ENCODE measurements around the gene EFNA1.

DNA sequence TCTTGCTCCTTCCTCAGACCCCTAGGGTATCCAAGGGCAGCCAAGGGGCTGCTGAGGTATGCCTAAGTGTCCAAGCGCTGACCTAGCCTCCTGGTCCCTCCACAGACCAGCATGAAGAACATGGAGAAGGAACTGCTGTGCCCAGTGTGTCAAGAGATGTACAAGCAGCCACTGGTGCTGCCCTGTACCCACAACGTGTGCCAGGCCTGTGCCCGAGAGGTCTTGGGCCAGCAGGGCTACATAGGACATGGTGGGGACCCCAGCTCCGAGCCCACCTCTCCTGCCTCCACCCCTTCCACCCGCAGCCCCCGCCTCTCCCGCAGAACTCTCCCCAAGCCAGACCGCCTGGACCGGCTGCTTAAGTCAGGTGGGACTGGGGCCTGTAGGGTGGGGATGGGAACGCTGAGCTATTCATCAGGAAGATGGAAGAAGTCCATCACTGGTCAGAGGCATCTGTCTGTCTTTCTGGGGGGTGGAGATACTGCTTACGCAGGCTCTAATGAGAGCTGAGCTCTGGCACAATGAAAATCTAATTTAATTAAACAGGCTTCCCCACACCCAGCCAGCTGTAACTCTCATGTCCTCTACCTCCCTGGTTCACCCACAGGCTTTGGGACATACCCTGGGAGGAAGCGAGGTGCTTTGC, 47.7 kb downstream of the EFNA1 start:
- no peak for TF ChIP-seq BCL11A (tag by site-specific recombination; IDR thresholded peaks at IDR 0.05; ENCODE audit: low read depth)
- no peak for TF ChIP-seq ZNF24 (tag by site-specific recombination; IDR thresholded peaks at IDR 0.05)
- no peak for TF ChIP-seq ZNF223 (tag by site-specific recombination; IDR thresholded peaks at IDR 0.05)
- no peak for TF ChIP-seq ZNF791 (tag by site-specific recombination; IDR thresholded peaks at IDR 0.05)
- TF ChIP-seq, protein P1, sequence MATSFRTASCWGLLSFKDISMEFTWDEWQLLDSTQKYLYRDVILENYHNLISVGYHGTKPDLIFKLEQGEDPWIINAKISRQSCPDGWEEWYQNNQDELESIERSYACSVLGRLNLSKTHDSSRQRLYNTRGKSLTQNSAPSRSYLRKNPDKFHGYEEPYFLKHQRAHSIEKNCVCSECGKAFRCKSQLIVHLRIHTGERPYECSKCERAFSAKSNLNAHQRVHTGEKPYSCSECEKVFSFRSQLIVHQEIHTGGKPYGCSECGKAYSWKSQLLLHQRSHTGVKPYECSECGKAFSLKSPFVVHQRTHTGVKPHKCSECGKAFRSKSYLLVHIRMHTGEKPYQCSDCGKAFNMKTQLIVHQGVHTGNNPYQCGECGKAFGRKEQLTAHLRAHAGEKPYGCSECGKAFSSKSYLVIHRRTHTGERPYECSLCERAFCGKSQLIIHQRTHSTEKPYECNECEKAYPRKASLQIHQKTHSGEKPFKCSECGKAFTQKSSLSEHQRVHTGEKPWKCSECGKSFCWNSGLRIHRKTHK (tag by site-specific recombination; IDR thresholded peaks at IDR 0.05), result no peak
- TF ChIP-seq, protein P2, sequence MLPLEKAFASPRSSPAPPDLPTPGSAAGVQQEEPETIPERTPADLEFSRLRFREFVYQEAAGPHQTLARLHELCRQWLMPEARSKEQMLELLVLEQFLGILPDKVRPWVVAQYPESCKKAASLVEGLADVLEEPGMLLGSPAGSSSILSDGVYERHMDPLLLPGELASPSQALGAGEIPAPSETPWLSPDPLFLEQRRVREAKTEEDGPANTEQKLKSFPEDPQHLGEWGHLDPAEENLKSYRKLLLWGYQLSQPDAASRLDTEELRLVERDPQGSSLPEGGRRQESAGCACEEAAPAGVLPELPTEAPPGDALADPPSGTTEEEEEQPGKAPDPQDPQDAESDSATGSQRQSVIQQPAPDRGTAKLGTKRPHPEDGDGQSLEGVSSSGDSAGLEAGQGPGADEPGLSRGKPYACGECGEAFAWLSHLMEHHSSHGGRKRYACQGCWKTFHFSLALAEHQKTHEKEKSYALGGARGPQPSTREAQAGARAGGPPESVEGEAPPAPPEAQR (tag by site-specific recombination; IDR thresholded peaks at IDR 0.05), result no peak
- TF ChIP-seq ZNF274 (IDR thresholded peaks at IDR 0.05; ENCODE audit: low read length), result no peak
- TF ChIP-seq ZNF274 (tag by site-specific recombination; IDR thresholded peaks at IDR 0.05; ENCODE audit: borderline replicate concordance), result no peak
- TF ChIP-seq, protein P3, sequence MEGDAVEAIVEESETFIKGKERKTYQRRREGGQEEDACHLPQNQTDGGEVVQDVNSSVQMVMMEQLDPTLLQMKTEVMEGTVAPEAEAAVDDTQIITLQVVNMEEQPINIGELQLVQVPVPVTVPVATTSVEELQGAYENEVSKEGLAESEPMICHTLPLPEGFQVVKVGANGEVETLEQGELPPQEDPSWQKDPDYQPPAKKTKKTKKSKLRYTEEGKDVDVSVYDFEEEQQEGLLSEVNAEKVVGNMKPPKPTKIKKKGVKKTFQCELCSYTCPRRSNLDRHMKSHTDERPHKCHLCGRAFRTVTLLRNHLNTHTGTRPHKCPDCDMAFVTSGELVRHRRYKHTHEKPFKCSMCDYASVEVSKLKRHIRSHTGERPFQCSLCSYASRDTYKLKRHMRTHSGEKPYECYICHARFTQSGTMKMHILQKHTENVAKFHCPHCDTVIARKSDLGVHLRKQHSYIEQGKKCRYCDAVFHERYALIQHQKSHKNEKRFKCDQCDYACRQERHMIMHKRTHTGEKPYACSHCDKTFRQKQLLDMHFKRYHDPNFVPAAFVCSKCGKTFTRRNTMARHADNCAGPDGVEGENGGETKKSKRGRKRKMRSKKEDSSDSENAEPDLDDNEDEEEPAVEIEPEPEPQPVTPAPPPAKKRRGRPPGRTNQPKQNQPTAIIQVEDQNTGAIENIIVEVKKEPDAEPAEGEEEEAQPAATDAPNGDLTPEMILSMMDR (tag by site-specific recombination; IDR thresholded peaks at IDR 0.05), result no peak
- TF ChIP-seq, protein P4, sequence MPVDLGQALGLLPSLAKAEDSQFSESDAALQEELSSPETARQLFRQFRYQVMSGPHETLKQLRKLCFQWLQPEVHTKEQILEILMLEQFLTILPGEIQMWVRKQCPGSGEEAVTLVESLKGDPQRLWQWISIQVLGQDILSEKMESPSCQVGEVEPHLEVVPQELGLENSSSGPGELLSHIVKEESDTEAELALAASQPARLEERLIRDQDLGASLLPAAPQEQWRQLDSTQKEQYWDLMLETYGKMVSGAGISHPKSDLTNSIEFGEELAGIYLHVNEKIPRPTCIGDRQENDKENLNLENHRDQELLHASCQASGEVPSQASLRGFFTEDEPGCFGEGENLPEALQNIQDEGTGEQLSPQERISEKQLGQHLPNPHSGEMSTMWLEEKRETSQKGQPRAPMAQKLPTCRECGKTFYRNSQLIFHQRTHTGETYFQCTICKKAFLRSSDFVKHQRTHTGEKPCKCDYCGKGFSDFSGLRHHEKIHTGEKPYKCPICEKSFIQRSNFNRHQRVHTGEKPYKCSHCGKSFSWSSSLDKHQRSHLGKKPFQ (tag by site-specific recombination; IDR thresholded peaks at IDR 0.05), result no peak
- TF ChIP-seq PRDM1 (tag by site-specific recombination; IDR thresholded peaks at IDR 0.05), result no peak

Data from HEK293 (cell line).